Colonic mucosa (tissue), 4 donors: ENCODE results near the gene IL17RE. TPM values are rescaled to one million over a fixed set of nuclear protein-coding genes. Genes with fewer than 3 reads are reported as not detected.

Experiments
- DNase-seq: peaks from one replicate; pipeline ENCODE4 v3.0.0-alpha.2; 2020
- H3K27ac ChIP-seq: fragments of 200-600 bp; one replicate; pipeline ENCODE4 v1.8.0; 2021
- H3K27me3 ChIP-seq: fragments of 200-600 bp; one replicate; pipeline ENCODE4 v1.8.0; 2021
- H3K36me3 ChIP-seq: fragments of 200-600 bp; one replicate; pipeline ENCODE4 v1.8.0; 2021
- H3K4me1 ChIP-seq: fragments of 200-600 bp; one replicate; pipeline ENCODE4 v1.8.0; 2021; ENCODE audit warnings: mild to moderate bottlenecking
- H3K4me3 ChIP-seq: fragments of 200-600 bp; one replicate; pipeline ENCODE4 v1.8.0; 2021
- H3K9ac ChIP-seq, 2 donors: one replicate each; pipeline ENCODE4 v1.7.0; 2013; ENCODE audit warnings: control low read depth in 2 of 2, low read depth in 2 of 2, low read length in 2 of 2
- H3K9me3 ChIP-seq: fragments of 200-600 bp; one replicate; pipeline ENCODE4 v1.8.0; 2021
- intact Hi-C: fragments of 100-400 bp; cut with DNase I; formaldehyde crosslinking; loops from one replicate; pipeline ENCODE4 v1.14.1; 2022
- total RNA-seq, 2 donors: library from RNA; stranded (reverse); fragmentation: NEBNext Ultra II Directional in 1 of 2; extraction: Animal tissue kit (Norgen Biotek cat#: 25700) in 1 of 2; gene quantifications; one replicate each; pipeline ENCODE4 v1.2.1, GENCODE V29; 2021
- TF ChIP-seq, protein P1 (sequence below): fragments of 200-600 bp; IDR thresholded peaks from one replicate; pipeline ENCODE4 v1.8.0; 2022; ENCODE audit warnings: antibody characterized with exemption, mild to moderate bottlenecking
- donor health status: healthy.
- donor health status: DM: no; HTN: no; CAD: no.
- donor health status: DM: no; HTN: no; CAD: no.

The IL17RE gene
- total RNA-seq, 2 donors from 2014 or later: 66.4 to 71.4 TPM

GRCh38 chr3:9918261-9919038 lies 15.8 kb downstream of the IL17RE start:
- no peaks in the 10 kb centered on the region for H3K9me3 ChIP-seq
- peaks cover 6% of the 10 kb centered on the region for H3K4me1 ChIP-seq
- peak overlapping the region in 1 of 2 donors; percentile 63 for H3K9ac ChIP-seq
- H3K27me3 ChIP-seq: no peaks in the 10 kb centered on the region
- TF ChIP-seq, protein P1, sequence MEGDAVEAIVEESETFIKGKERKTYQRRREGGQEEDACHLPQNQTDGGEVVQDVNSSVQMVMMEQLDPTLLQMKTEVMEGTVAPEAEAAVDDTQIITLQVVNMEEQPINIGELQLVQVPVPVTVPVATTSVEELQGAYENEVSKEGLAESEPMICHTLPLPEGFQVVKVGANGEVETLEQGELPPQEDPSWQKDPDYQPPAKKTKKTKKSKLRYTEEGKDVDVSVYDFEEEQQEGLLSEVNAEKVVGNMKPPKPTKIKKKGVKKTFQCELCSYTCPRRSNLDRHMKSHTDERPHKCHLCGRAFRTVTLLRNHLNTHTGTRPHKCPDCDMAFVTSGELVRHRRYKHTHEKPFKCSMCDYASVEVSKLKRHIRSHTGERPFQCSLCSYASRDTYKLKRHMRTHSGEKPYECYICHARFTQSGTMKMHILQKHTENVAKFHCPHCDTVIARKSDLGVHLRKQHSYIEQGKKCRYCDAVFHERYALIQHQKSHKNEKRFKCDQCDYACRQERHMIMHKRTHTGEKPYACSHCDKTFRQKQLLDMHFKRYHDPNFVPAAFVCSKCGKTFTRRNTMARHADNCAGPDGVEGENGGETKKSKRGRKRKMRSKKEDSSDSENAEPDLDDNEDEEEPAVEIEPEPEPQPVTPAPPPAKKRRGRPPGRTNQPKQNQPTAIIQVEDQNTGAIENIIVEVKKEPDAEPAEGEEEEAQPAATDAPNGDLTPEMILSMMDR: no peak
- no peak for DNase-seq
- H3K27ac ChIP-seq: no peak overlapping the region
- no peaks in the 10 kb centered on the region for H3K36me3 ChIP-seq
- intact Hi-C loops: no loop called here
- no peak overlapping the region for H3K4me3 ChIP-seq

DNA sequence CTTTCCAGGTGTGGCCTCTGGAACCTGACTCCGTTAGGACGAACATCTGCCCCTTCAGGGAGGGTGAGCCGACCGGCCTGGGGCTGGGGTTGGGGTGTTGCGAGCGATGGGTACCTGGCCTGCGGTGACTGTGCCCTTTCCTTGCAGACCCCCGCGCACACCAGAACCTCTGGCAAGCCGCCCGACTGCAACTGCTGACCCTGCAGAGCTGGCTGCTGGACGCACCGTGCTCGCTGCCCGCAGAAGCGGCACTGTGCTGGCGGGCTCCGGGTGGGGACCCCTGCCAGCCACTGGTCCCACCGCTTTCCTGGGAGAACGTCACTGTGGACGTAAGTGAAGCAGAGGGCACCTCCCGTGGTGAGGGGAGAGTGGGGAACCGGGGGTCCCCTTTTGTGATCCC lies 25.5 kb downstream of the IL17RE start:
- DNase-seq: no peak

DNA sequence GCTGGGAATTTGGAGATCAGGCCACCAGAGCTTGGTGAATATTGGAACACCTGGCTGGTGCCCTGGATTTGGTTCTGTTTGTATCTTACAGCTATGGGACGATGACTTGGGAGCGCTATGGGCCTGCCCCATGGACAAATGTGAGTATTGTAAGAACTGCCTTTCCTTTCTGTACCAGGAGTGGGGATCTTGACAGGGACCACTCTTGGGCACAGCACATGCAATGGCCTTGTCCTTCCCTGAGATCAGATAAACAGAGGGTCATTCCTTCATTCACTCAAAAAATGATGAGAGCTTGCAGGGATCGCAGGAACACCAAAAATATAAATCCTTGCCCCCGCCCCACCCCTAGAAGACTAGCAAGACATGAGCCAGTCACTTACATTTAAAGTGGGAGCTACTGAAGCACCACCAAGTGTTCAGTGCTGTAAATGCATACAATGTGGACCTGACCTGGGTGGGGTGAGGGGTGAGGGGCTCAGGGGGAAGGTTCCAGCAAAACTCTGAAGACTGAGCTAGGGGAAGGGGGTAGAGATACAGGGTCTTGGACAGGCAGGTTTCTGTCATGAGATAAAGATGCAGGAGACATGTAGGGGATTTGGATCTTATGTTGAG lies 28.3 kb downstream of the IL17RE start:
- H3K4me3 ChIP-seq: no peak overlapping the region
- no peak overlapping the region for H3K9ac ChIP-seq
- H3K9me3 ChIP-seq: no peaks in the 10 kb centered on the region
- H3K27me3 ChIP-seq: no peaks in the 10 kb centered on the region
- TF ChIP-seq, protein P1: no peak
- H3K27ac ChIP-seq: no peak overlapping the region
- H3K36me3 ChIP-seq: no peaks in the 10 kb centered on the region
- intact Hi-C loops: no loop called here
- DNase-seq: no peak
- no peaks in the 10 kb centered on the region for H3K4me1 ChIP-seq

More for the DNA sequence above, 25.5 kb downstream of the IL17RE start:
- no peak overlapping the region for H3K4me3 ChIP-seq
- TF ChIP-seq, protein P1: no peak
- H3K27ac ChIP-seq: no peak overlapping the region
- H3K9ac ChIP-seq: no peak overlapping the region
- H3K9me3 ChIP-seq: no peaks in the 10 kb centered on the region
- no peaks in the 10 kb centered on the region for H3K4me1 ChIP-seq
- H3K36me3 ChIP-seq: no peaks in the 10 kb centered on the region
- H3K27me3 ChIP-seq: no peaks in the 10 kb centered on the region
- intact Hi-C loops: no loop called here

- H3K36me3 ChIP-seq: no peaks in the 10 kb centered on the region
- H3K4me1 ChIP-seq: no peaks in the 10 kb centered on the region
- peak overlapping the region; percentile 74 to 92 for H3K9ac ChIP-seq
Measured at GRCh38 chr3:9932535-9932842, 29.8 kb downstream of the IL17RE start.

DNA sequence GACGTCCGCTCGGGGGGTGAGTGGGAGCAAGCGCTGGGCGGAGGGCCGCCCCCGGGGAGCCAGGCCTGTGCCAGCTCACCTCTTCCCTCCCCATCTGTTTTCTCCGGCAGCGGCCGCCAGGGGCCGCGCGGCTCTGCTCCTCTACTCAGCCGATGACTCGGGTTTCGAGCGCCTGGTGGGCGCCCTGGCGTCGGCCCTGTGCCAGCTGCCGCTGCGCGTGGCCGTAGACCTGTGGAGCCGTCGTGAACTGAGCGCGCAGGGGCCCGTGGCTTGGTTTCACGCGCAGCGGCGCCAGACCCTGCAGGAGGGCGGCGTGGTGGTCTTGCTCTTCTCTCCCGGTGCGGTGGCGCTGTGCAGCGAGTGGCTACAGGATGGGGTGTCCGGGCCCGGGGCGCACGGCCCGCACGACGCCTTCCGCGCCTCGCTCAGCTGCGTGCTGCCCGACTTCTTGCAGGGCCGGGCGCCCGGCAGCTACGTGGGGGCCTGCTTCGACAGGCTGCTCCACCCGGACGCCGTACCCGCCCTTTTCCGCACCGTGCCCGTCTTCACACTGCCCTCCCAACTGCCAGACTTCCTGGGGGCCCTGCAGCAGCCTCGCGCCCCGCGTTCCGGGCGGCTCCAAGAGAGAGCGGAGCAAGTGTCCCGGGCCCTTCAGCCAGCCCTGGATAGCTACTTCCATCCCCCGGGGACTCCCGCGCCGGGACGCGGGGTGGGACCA lies 30.4 kb downstream of the IL17RE start:
- no peaks in the 10 kb centered on the region for H3K27me3 ChIP-seq
- intact Hi-C loops: no loop called here
- peak overlapping the region; percentile 84 for H3K4me3 ChIP-seq
- H3K27ac ChIP-seq: peak overlapping the region; percentile 95
- H3K9me3 ChIP-seq: no peaks in the 10 kb centered on the region
- peak; percentile 87 for DNase-seq
- peak overlapping the region; percentile 74 to 92 for H3K9ac ChIP-seq
- TF ChIP-seq, protein P1: peak; percentile 64
- no peaks in the 10 kb centered on the region for H3K36me3 ChIP-seq
- H3K4me1 ChIP-seq: no peaks in the 10 kb centered on the region

More at GRCh38 chr3:9932535-9932842, 29.8 kb downstream of the IL17RE start:
- TF ChIP-seq, protein P1: no peak
- Histone ChIP-seq H3K9me3 (no peaks in the 10 kb centered on the region), H3K27ac (peak overlapping the region; percentile 95), H3K27me3 (no peaks in the 10 kb centered on the region), H3K4me3 (peak overlapping the region; percentile 84)
- DNase-seq: no peak
- intact Hi-C loops: no loop called here
